T-cell (primary cell): Measurements from ENCODE around the gene PLCL1. TPM values are rescaled to one million over a fixed set of nuclear protein-coding genes. Genes with fewer than 3 reads are reported as not detected.

Source experiments
- ATAC-seq, 4 experiments: fragments of 200-7000 bp in 3 of 4; fragments of 150-1000 bp in 1 of 4; cut with Tn5 transposase; replicated peaks in 1 of 4; 1 replicate in 3 of 4; 2 replicates in 1 of 4; pipeline ENCODE4 v1.10.0; 2021; ENCODE audit warnings: moderate library complexity in 3 of 4, mild to moderate bottlenecking in 2 of 4, moderate number of reproducible peaks in 1 of 4
- CTCF ChIA-PET, 2 donors: fragments of 300-600 bp; sonication (Branson Sonifier 250); formaldehyde crosslinking; loops; one replicate each; lab custom pipeline; 2022; ENCODE audit warnings: antibody characterized with exemption in 2 of 2; lab: Charles Lee
- POLR2A ChIA-PET, 2 donors: fragments of 300-600 bp; sonication (Branson Sonifier 250); formaldehyde crosslinking; loops; one replicate each; lab custom pipeline; 2022; ENCODE audit warnings: antibody characterized with exemption in 2 of 2; lab: Charles Lee
- DNase-seq, 35 experiments: peaks; one replicate each; pipeline versions ENCODE4 v3.0.0 to v3.0.0-alpha.2; 2013 to 2023
- H3K27ac ChIP-seq: one replicate; pipeline ENCODE4 v1.5.1; 2013; ENCODE audit warnings: low read length
- H3K27me3 ChIP-seq, 2 experiments: replicated peaks in 1 of 2; 1 replicate in 1 of 2; 2 replicates in 1 of 2; pipeline versions ENCODE4 v1.6.1 to v1.7.0; 2013; ENCODE audit warnings: low read length in 1 of 2, mixed read lengths in 1 of 2; ENCODE audit not compliant: control insufficient read depth in 2 of 2, insufficient read depth in 2 of 2; ENCODE audit errors: extremely low read depth in 1 of 2
- H3K36me3 ChIP-seq, 2 donors: 1 replicate in 1 of 2; 2 replicates in 1 of 2; pipeline versions ENCODE4 v1.6.1 to v1.7.0; 2013; ENCODE audit warnings: low read length in 1 of 2; ENCODE audit not compliant: control insufficient read depth in 2 of 2, insufficient read depth in 1 of 2; ENCODE audit errors: extremely low read depth in 1 of 2
- H3K4me1 ChIP-seq, 2 experiments: 1 replicate in 1 of 2; 2 replicates in 1 of 2; pipeline versions ENCODE4 v1.6.1 to v1.7.0; 2013; ENCODE audit warnings: low read length in 2 of 2, mixed read lengths in 1 of 2; ENCODE audit not compliant: insufficient read depth in 2 of 2, control insufficient read depth in 1 of 2; ENCODE audit errors: extremely low read depth in 1 of 2
- H3K4me3 ChIP-seq, 2 donors: 1 replicate in 1 of 2; 2 replicates in 1 of 2; pipeline versions ENCODE4 v1.5.1 to v1.7.0; 2013; ENCODE audit warnings: mild to moderate bottlenecking in 2 of 2, low read length in 1 of 2, moderate library complexity in 1 of 2; ENCODE audit not compliant: control insufficient read depth in 1 of 2; ENCODE audit errors: extremely low read depth in 1 of 2
- H3K9me3 ChIP-seq: 2 replicates; pipeline ENCODE4 v1.7.0; 2013
- H3K27ac Mint-ChIP-seq, 2 donors: one replicate each; pipeline ENCODE4 v1.8.0; 2020 to 2021; ENCODE audit warnings: mild to moderate bottlenecking in 2 of 2, mixed read lengths in 2 of 2
- H3K27me3 Mint-ChIP-seq, 2 donors: one replicate each; pipeline ENCODE4 v1.8.0; 2021 to 2022; ENCODE audit warnings: mixed read lengths in 2 of 2
- H3K36me3 Mint-ChIP-seq: one replicate; pipeline ENCODE4 v1.8.0; 2021; ENCODE audit warnings: mixed read lengths
- H3K4me1 Mint-ChIP-seq, 3 donors: one replicate each; pipeline ENCODE4 v1.8.0; 2020 to 2022; ENCODE audit warnings: mixed read lengths in 3 of 3, mild to moderate bottlenecking in 1 of 3
- H3K4me3 Mint-ChIP-seq, 3 donors: one replicate each; pipeline ENCODE4 v1.8.0; 2020 to 2022; ENCODE audit warnings: mild to moderate bottlenecking in 3 of 3, mixed read lengths in 3 of 3, moderate library complexity in 3 of 3
- H3K9me3 Mint-ChIP-seq, 3 donors: one replicate each; pipeline ENCODE4 v1.8.0; 2020 to 2022; ENCODE audit warnings: mixed read lengths in 3 of 3
- WGBS: methylation state at CpG from one replicate; pipeline ENCODE4 v1.1.5; 2013; ENCODE audit warnings: missing lambda C conversion rate; ENCODE audit not compliant: insufficient coverage; 5-methylcytosine and 5-hydroxymethylcytosine counted together
- total RNA-seq, 35 experiments: library from RNA in 6 of 35; stranded (reverse) in 6 of 35; fragments of 120-200 nt in 1 of 35; gene quantifications; one replicate each; pipeline versions ENCODE4 v1.2.1 to v1.2.4 and lab custom pipeline; 2013 to 2026

The PLCL1 gene
- total RNA-seq, 5 donors from 2014 or later (not counting 1 experiment from before 2014, with no cell fraction given) = 15.3 to 24.7 (median 20.3) TPM

GRCh38 chr2:198143156-198143555 is 338.8 kb downstream of the PLCL1 start:
- Histone ChIP-seq H3K9me3 (no peaks in the 10 kb centered on the region), H3K4me3 (no peak overlapping the region), H3K27ac (no peak overlapping the region), H3K36me3 (no peaks in the 10 kb centered on the region), H3K4me1 (peaks cover 0 to 3% of the 10 kb centered on the region in 2 experiments), H3K27me3 (no peaks in the 10 kb centered on the region)
- Mint-ChIP-seq H3K27me3 (no peaks in the 10 kb centered on the region), H3K27ac (no peak overlapping the region), H3K9me3 (no peaks in the 10 kb centered on the region), H3K4me3 (no peak overlapping the region), H3K4me1 (peaks cover 17 to 20% (median 17%) of the 10 kb centered on the region in 3 donors), H3K36me3 (peaks cover 19% of the 10 kb centered on the region)
- DNase-seq (no peak), ATAC-seq (no peak)
- POLR2A ChIA-PET = no interaction called here
- WGBS = 50% methylated on average over 1 of the region's 4 CpGs
- CTCF ChIA-PET = no interaction called here

GRCh38 chr2:198143793-198144192 is 339.4 kb downstream of the PLCL1 start:
- Mint-ChIP-seq H3K36me3 (peaks cover 24% of the 10 kb centered on the region), H3K27me3 (no peaks in the 10 kb centered on the region), H3K4me3 (no peak overlapping the region), H3K4me1 (peaks cover 17 to 20% (median 17%) of the 10 kb centered on the region in 3 donors), H3K27ac (no peak overlapping the region), H3K9me3 (no peaks in the 10 kb centered on the region)
- H3K27ac ChIP-seq = no peak overlapping the region
- ATAC-seq (no peak), DNase-seq (no peak)
- H3K4me3 ChIP-seq = no peak overlapping the region
- peaks cover 0 to 3% of the 10 kb centered on the region in 2 experiments for H3K4me1 ChIP-seq
- no peaks in the 10 kb centered on the region for H3K9me3 ChIP-seq
- ChIA-PET CTCF (no interaction called here), POLR2A (interaction anchor here (0.5 to 0.6 kb wide), 2 partner anchors 38 to 275 kb away, joined by 3 to 8 read pairs; no protein-coding TSS in a partner anchor)
- no peaks in the 10 kb centered on the region for H3K36me3 ChIP-seq
- H3K27me3 ChIP-seq = no peaks in the 10 kb centered on the region
- WGBS = 82% methylated on average over 1 of the region's 1 CpG

GRCh38 chr2:198144660-198145059 is 340.3 kb downstream of the PLCL1 start:
- ATAC-seq (peak in 2 of 4 experiments; percentile 19 to 36), DNase-seq (peak in 1 of 35 experiments; percentile 1)
- H3K36me3 ChIP-seq = no peaks in the 10 kb centered on the region
- Mint-ChIP-seq H3K27me3 (no peaks in the 10 kb centered on the region), H3K4me1 (peaks cover 17 to 20% (median 17%) of the 10 kb centered on the region in 3 donors), H3K4me3 (no peak overlapping the region), H3K27ac (no peak overlapping the region), H3K36me3 (peaks cover 27% of the 10 kb centered on the region), H3K9me3 (no peaks in the 10 kb centered on the region)
- no peaks in the 10 kb centered on the region for H3K27me3 ChIP-seq
- no peaks in the 10 kb centered on the region for H3K9me3 ChIP-seq
- CTCF ChIA-PET = interaction anchor here in 1 of 2 donors (1.8 kb wide), 1 partner anchor 18 kb away, joined by 6 read pairs; no protein-coding TSS in a partner anchor
- WGBS = 17% methylated on average over 1 of the region's 3 CpGs
- H3K4me3 ChIP-seq = no peak overlapping the region
- POLR2A ChIA-PET = interaction anchor here in 1 of 2 donors (0.6 kb wide), 1 partner anchor 39 kb away, joined by 3 read pairs; no protein-coding TSS in a partner anchor
- H3K27ac ChIP-seq = no peak overlapping the region
- H3K4me1 ChIP-seq = peaks cover 0 to 3% of the 10 kb centered on the region in 2 experiments

GRCh38 chr2:198146346-198146940 is 342.1 kb downstream of the PLCL1 start:
- CTCF ChIA-PET = interaction anchor here in 1 of 2 donors (1.8 kb wide), 1 partner anchor 19 kb away, joined by 6 read pairs; no protein-coding TSS in a partner anchor
- Histone ChIP-seq H3K27ac (no peak overlapping the region), H3K4me3 (no peak overlapping the region), H3K36me3 (no peaks in the 10 kb centered on the region), H3K4me1 (peaks cover 0 to 3% of the 10 kb centered on the region in 2 experiments), H3K27me3 (no peaks in the 10 kb centered on the region), H3K9me3 (no peaks in the 10 kb centered on the region)
- WGBS = 100% methylated on average over 1 of the region's 3 CpGs
- Mint-ChIP-seq H3K9me3 (peaks cover 0 to 5% (median under 1%) of the 10 kb centered on the region in 3 donors), H3K4me1 (peaks cover 17 to 20% (median 17%) of the 10 kb centered on the region in 3 donors), H3K27ac (no peak overlapping the region), H3K36me3 (peaks cover 44% of the 10 kb centered on the region), H3K4me3 (no peak overlapping the region), H3K27me3 (no peaks in the 10 kb centered on the region)
- ATAC-seq (no peak), DNase-seq (no peak)
- POLR2A ChIA-PET = interaction anchor here in 1 of 2 donors (0.6 kb wide), 1 partner anchor 276 kb away, joined by 3 read pairs; no protein-coding TSS in a partner anchor

GRCh38 chr2:198157314-198157713 is 352.9 kb downstream of the PLCL1 start:
- no peaks in the 10 kb centered on the region for H3K27me3 ChIP-seq
- H3K9me3 Mint-ChIP-seq = peaks cover 0 to 16% (median 14%) of the 10 kb centered on the region in 3 donors
- H3K4me1 Mint-ChIP-seq = no peaks in the 10 kb centered on the region
- DNase-seq = no peak
- no peaks in the 10 kb centered on the region for H3K36me3 ChIP-seq
- ChIA-PET CTCF (no interaction called here), POLR2A (interaction anchor here in 1 of 2 donors (0.6 kb wide), 1 partner anchor 1975 kb away, joined by 3 read pairs; no protein-coding TSS in a partner anchor)
- no peaks in the 10 kb centered on the region for H3K27me3 Mint-ChIP-seq
- no peak overlapping the region for H3K27ac ChIP-seq
- ATAC-seq = no peak
- no peak overlapping the region for H3K4me3 ChIP-seq
- no peak overlapping the region for H3K27ac Mint-ChIP-seq
- no peak overlapping the region for H3K4me3 Mint-ChIP-seq
- H3K36me3 Mint-ChIP-seq = peaks cover 20% of the 10 kb centered on the region
- no peaks in the 10 kb centered on the region for H3K9me3 ChIP-seq
- no peaks in the 10 kb centered on the region for H3K4me1 ChIP-seq

GRCh38 chr2:198161151-198161550 is 356.8 kb downstream of the PLCL1 start:
- Histone ChIP-seq H3K36me3 (no peaks in the 10 kb centered on the region), H3K4me1 (no peaks in the 10 kb centered on the region), H3K27me3 (no peaks in the 10 kb centered on the region), H3K9me3 (no peaks in the 10 kb centered on the region), H3K27ac (no peak overlapping the region), H3K4me3 (no peak overlapping the region)
- POLR2A ChIA-PET = no interaction called here
- Mint-ChIP-seq H3K4me1 (no peaks in the 10 kb centered on the region), H3K9me3 (peaks cover 0 to 8% (median 7%) of the 10 kb centered on the region in 3 donors), H3K27me3 (no peaks in the 10 kb centered on the region), H3K4me3 (no peak overlapping the region), H3K27ac (no peak overlapping the region), H3K36me3 (peaks cover 3% of the 10 kb centered on the region)
- CTCF ChIA-PET = no interaction called here
- no peak for ATAC-seq
- DNase-seq = no peak
